ENCODE data around the gene TVP23B.
"Not testable (repeated sequence)": the region's sequence is repeated elsewhere in the genome, so short reads cannot be mapped to it uniquely, and the experiment has no call there.

DNA sequence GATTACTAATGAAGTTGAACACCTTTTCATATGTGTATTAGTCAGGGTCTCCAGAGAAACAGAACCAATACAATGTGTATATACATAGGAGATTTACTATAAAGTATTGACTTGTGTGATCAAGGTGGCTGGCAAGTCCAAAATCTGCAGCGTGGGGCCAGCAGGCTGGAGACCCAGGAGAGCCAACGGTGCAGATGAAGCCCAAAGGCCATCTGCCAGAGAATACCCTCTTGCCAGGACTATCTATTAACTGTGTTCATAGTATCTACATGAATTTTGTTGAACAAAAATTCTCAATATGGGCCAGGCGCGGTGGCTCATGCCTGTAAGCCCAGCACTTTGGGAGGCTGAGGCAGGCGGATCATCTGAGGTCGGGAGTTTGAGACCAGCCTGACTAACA, 20.8 kb upstream of the TVP23B start:
- TF ChIP-seq, protein P1, sequence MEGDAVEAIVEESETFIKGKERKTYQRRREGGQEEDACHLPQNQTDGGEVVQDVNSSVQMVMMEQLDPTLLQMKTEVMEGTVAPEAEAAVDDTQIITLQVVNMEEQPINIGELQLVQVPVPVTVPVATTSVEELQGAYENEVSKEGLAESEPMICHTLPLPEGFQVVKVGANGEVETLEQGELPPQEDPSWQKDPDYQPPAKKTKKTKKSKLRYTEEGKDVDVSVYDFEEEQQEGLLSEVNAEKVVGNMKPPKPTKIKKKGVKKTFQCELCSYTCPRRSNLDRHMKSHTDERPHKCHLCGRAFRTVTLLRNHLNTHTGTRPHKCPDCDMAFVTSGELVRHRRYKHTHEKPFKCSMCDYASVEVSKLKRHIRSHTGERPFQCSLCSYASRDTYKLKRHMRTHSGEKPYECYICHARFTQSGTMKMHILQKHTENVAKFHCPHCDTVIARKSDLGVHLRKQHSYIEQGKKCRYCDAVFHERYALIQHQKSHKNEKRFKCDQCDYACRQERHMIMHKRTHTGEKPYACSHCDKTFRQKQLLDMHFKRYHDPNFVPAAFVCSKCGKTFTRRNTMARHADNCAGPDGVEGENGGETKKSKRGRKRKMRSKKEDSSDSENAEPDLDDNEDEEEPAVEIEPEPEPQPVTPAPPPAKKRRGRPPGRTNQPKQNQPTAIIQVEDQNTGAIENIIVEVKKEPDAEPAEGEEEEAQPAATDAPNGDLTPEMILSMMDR (IDR thresholded peaks at IDR 0.05), result not testable (repeated sequence)
- not testable (repeated sequence) for TF ChIP-seq POLR2A (IDR thresholded peaks at IDR 0.05)

Measured in testis (tissue), 2 donors.